Vagina (tissue), 2 donors: Measurements from ENCODE around the gene LRCH1. TPM values are rescaled to one million over a fixed set of nuclear protein-coding genes. Genes with fewer than 3 reads are reported as not detected.
"Not testable (repeated sequence)": the region's sequence is repeated elsewhere in the genome, so short reads cannot be mapped to it uniquely, and the experiment has no call there.

ENCODE experiments used
- DNase-seq, 2 donors: peaks; one replicate each; pipeline ENCODE4 v3.0.0-alpha.2; 2017; ENCODE audit errors: extremely low spot score in 2 of 2
- H3K27ac ChIP-seq: fragments of 200-600 bp; sonication (generic); one replicate; pipeline ENCODE4 v1.5.1; 2019
- H3K27me3 ChIP-seq: fragments of 200-600 bp; sonication (generic); one replicate; pipeline ENCODE4 v1.5.1; 2019
- H3K36me3 ChIP-seq, 2 donors: fragments of 200-600 bp; sonication (generic); one replicate each; pipeline ENCODE4 v1.5.1; 2017 to 2019
- H3K4me1 ChIP-seq: fragments of 200-600 bp; sonication (generic); one replicate; pipeline ENCODE4 v1.5.1; 2019
- H3K4me3 ChIP-seq, 2 donors: fragments of 200-600 bp; sonication (generic); 1 replicate in 1 of 2; 2 replicates in 1 of 2; pipeline ENCODE4 v1.5.1; 2016 to 2019
- H3K9me3 ChIP-seq: fragments of 200-600 bp; sonication (generic); one replicate; pipeline ENCODE4 v1.5.1; 2019
- CTCF ChIP-seq, 3 experiments: fragments of 450-650 bp in 2 of 3; fragments of 200-600 bp in 1 of 3; sonication (generic) in 1 of 3; IDR thresholded peaks; one replicate each; pipeline ENCODE4 v1.5.1; 2017 to 2019; ENCODE audit warnings: antibody characterized with exemption in 3 of 3, mild to moderate bottlenecking in 2 of 3, moderate library complexity in 2 of 3
- POLR2A ChIP-seq, 2 donors: fragments of 450-650 bp; IDR thresholded peaks; one replicate each; pipeline ENCODE4 v1.6.1; 2017; ENCODE audit warnings: antibody characterized with exemption in 2 of 2, mild to moderate bottlenecking in 2 of 2, moderate library complexity in 2 of 2
- POLR2AphosphoS5 ChIP-seq, 2 donors: sonication (generic); formaldehyde crosslinking; IDR thresholded peaks; one replicate each; pipeline ENCODE4 v1.9.0; 2017; ENCODE audit warnings: antibody characterized with exemption in 2 of 2, mild to moderate bottlenecking in 2 of 2, low read depth in 1 of 2; ENCODE audit not compliant: insufficient read depth in 1 of 2
- intact Hi-C: fragments of 100-400 bp; cut with DNase I; formaldehyde crosslinking; loops from one replicate; pipeline ENCODE4 v1.15.1; 2023
- total RNA-seq: library from RNA; depleted of rRNA; stranded (reverse); fragments of >200 nt; gene quantifications from one replicate; pipeline ENCODE4 v1.2.3, GENCODE V29; 2016

LRCH1 gene
- total RNA-seq, 1 donor from 2014 or later, result 21.4 TPM

GRCh38 chr13:46751811-46752635 is 199.1 kb downstream of the LRCH1 start:
- intact Hi-C loops, result no loop called here
- no peaks in the 10 kb centered on the region for H3K9me3 ChIP-seq
- H3K4me3 ChIP-seq, result no peak overlapping the region
- no peaks in the 10 kb centered on the region for H3K4me1 ChIP-seq
- H3K27me3 ChIP-seq, result no peaks in the 10 kb centered on the region
- TF ChIP-seq POLR2AphosphoS5 (IDR thresholded peaks at IDR 0.05; ENCODE audit: insufficient read depth in 1 of 2, low read depth in 1 of 2), result no peak
- no peak for DNase-seq
- no peak overlapping the region for H3K27ac ChIP-seq
- H3K36me3 ChIP-seq, result peaks cover 0 to 16% of the 10 kb centered on the region in 2 donors

- H3K4me1 ChIP-seq, result no peaks in the 10 kb centered on the region
- H3K36me3 ChIP-seq, result peaks cover 0 to 16% of the 10 kb centered on the region in 2 donors
- H3K27me3 ChIP-seq, result no peaks in the 10 kb centered on the region
- intact Hi-C loops, result no loop called here
- no peak for DNase-seq
- H3K4me3 ChIP-seq, result no peak overlapping the region
- H3K27ac ChIP-seq, result no peak overlapping the region
- TF ChIP-seq POLR2AphosphoS5 (IDR thresholded peaks at IDR 0.05; ENCODE audit: insufficient read depth in 1 of 2, low read depth in 1 of 2) (no peak), POLR2A (IDR thresholded peaks at IDR 0.05) (no peak), CTCF (IDR thresholded peaks at IDR 0.05) (no peak)
- H3K9me3 ChIP-seq, result no peaks in the 10 kb centered on the region
Observed at GRCh38 chr13:46753137-46753536, 200.2 kb downstream of the LRCH1 start.

DNA sequence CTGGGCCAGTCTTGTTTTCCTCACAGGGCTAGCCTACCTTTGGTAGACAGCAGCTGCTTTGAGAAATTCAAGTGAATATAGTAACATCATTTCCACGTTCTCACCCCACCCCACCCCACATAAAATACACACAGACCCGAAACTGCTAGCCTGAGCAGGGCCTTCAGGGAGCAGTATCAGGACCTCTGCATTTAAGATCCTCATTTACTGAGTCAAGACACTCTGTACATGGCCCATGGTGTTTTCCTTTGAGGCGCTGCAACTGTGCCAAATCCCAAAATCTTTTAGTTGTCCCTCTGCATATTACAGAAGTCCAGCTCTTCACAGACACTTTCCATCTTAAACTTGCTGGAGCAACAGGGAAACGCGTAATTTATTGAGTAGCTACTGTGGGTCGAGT is 200.9 kb downstream of the LRCH1 start:
- Histone ChIP-seq H3K9me3 (no peaks in the 10 kb centered on the region), H3K4me1 (no peaks in the 10 kb centered on the region), H3K4me3 (no peak overlapping the region), H3K36me3 (peaks cover 0 to 12% of the 10 kb centered on the region in 2 donors), H3K27ac (no peak overlapping the region), H3K27me3 (no peaks in the 10 kb centered on the region)
- intact Hi-C loops, result no loop called here
- no peak for DNase-seq
- TF ChIP-seq POLR2AphosphoS5 (IDR thresholded peaks at IDR 0.05; ENCODE audit: insufficient read depth in 1 of 2, low read depth in 1 of 2) (no peak), POLR2A (IDR thresholded peaks at IDR 0.05) (no peak), CTCF (IDR thresholded peaks at IDR 0.05) (no peak)

- Histone ChIP-seq H3K27me3 (no peaks in the 10 kb centered on the region), H3K9me3 (no peaks in the 10 kb centered on the region), H3K27ac (no peak overlapping the region), H3K4me3 (no peak overlapping the region), H3K4me1 (no peaks in the 10 kb centered on the region), H3K36me3 (peaks cover 0 to 10% of the 10 kb centered on the region in 2 donors)
- no peak for TF ChIP-seq CTCF (IDR thresholded peaks at IDR 0.05)
- TF ChIP-seq POLR2A (IDR thresholded peaks at IDR 0.05), result no peak
- TF ChIP-seq POLR2AphosphoS5 (IDR thresholded peaks at IDR 0.05; ENCODE audit: insufficient read depth in 1 of 2, low read depth in 1 of 2), result no peak
- intact Hi-C loops, result no loop called here
- DNase-seq, result no peak
Observed at GRCh38 chr13:46754812-46755211, 201.8 kb downstream of the LRCH1 start.

DNA sequence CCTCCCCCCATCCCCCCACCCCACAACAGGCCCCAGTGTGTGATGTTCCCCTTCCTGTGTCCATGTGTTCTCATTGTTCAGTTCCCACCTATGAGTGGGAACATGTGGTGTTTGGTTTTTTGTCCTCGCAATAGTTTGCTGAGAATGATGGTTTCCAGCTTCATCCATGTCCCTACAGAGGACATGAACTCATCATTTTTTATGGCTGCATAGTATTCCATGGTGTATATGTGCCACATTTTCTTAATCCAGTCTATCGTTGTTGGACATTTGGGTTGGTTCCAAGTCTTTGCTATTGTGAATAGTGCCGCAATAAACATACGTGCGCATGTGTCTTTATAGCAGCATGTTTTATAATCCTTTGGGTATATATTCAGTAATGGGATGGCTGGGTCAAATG is 202.5 kb downstream of the LRCH1 start:
- H3K27ac ChIP-seq, H3K9me3 ChIP-seq, H3K36me3 ChIP-seq, H3K4me1 ChIP-seq, intact Hi-C loops, DNase-seq, H3K4me3 ChIP-seq, H3K27me3 ChIP-seq: not testable (repeated sequence)

GRCh38 chr13:46756977-46757376 is 204.0 kb downstream of the LRCH1 start:
- H3K36me3 ChIP-seq, result no peaks in the 10 kb centered on the region
- DNase-seq, result no peak
- no peaks in the 10 kb centered on the region for H3K4me1 ChIP-seq
- intact Hi-C loops, result no loop called here
- no peak for TF ChIP-seq POLR2AphosphoS5 (IDR thresholded peaks at IDR 0.05; ENCODE audit: insufficient read depth in 1 of 2, low read depth in 1 of 2)
- no peak for TF ChIP-seq CTCF (IDR thresholded peaks at IDR 0.05)
- no peak for TF ChIP-seq POLR2A (IDR thresholded peaks at IDR 0.05)
- H3K27me3 ChIP-seq, result no peaks in the 10 kb centered on the region
- H3K27ac ChIP-seq, result no peak overlapping the region
- H3K4me3 ChIP-seq, result no peak overlapping the region
- H3K9me3 ChIP-seq, result no peaks in the 10 kb centered on the region
